ENCODE data around the gene L3MBTL1.

L3MBTL1 gene

GRCh38 chr20:43508106-43508505, 609 bp downstream of the L3MBTL1 start:
- no peak for DNase-seq

- DNase-seq: no peak
These were observed 1.1 kb downstream of the L3MBTL1 start for GRCh38 chr20:43508604-43509040.

- DNase-seq: no peak
These were observed 4.4 kb downstream of the L3MBTL1 start for GRCh38 chr20:43511879-43512278.

- no peak for DNase-seq
These were observed 6.0 kb downstream of the L3MBTL1 start for GRCh38 chr20:43513372-43513930.

- peak; percentile 100 for DNase-seq
These were observed 6.6 kb downstream of the L3MBTL1 start for GRCh38 chr20:43513931-43514647.

GRCh38 chr20:43514648-43514999, 7.1 kb downstream of the L3MBTL1 start:
- DNase-seq: peak; percentile 66

GRCh38 chr20:43515628-43516027, 8.1 kb downstream of the L3MBTL1 start:
- DNase-seq: no peak

GRCh38 chr20:43516251-43516824, 8.8 kb downstream of the L3MBTL1 start:
- DNase-seq: no peak

GRCh38 chr20:43520074-43520630, 12.7 kb downstream of the L3MBTL1 start:
- DNase-seq: no peak

GRCh38 chr20:43525021-43525420, 17.5 kb downstream of the L3MBTL1 start:
- DNase-seq: no peak

GRCh38 chr20:43528258-43528875, 20.9 kb downstream of the L3MBTL1 start:
- no peak for DNase-seq

- DNase-seq: no peak
These were observed 21.6 kb downstream of the L3MBTL1 start for GRCh38 chr20:43529051-43529450.

GRCh38 chr20:43529457-43530153, 22.1 kb downstream of the L3MBTL1 start:
- no peak for DNase-seq

GRCh38 chr20:43530321-43531090, 23.0 kb downstream of the L3MBTL1 start:
- DNase-seq: no peak

GRCh38 chr20:43531091-43531443, 23.6 kb downstream of the L3MBTL1 start:
- no peak for DNase-seq

- DNase-seq: no peak
These were observed 25.0 kb downstream of the L3MBTL1 start for GRCh38 chr20:43532416-43533055.

- DNase-seq: no peak
These were observed 25.6 kb downstream of the L3MBTL1 start for GRCh38 chr20:43533060-43533459.

GRCh38 chr20:43534016-43534415, 26.5 kb downstream of the L3MBTL1 start:
- no peak for DNase-seq

GRCh38 chr20:43534791-43535350, 27.4 kb downstream of the L3MBTL1 start:
- no peak for DNase-seq

- DNase-seq: no peak
These were observed 28.0 kb downstream of the L3MBTL1 start for GRCh38 chr20:43535370-43536004.
